Vagina (tissue), 2 donors: ENCODE results near the gene CHRNA5. TPM values are rescaled to one million over a fixed set of nuclear protein-coding genes. Genes with fewer than 3 reads are reported as not detected.
A peak's percentile ranks its signal among the peaks of the same experiment; 100 is the strongest.
"Not testable (repeated sequence)": the region's sequence is repeated elsewhere in the genome, so short reads cannot be mapped to it uniquely, and the experiment has no call there.

ENCODE experiments used
- DNase-seq, 2 donors: peaks; one replicate each; pipeline ENCODE4 v3.0.0-alpha.2; 2017; ENCODE audit errors: extremely low spot score in 2 of 2
- H3K27ac ChIP-seq: fragments of 200-600 bp; sonication (generic); one replicate; pipeline ENCODE4 v1.5.1; 2019
- H3K27me3 ChIP-seq: fragments of 200-600 bp; sonication (generic); one replicate; pipeline ENCODE4 v1.5.1; 2019
- H3K36me3 ChIP-seq, 2 donors: fragments of 200-600 bp; sonication (generic); one replicate each; pipeline ENCODE4 v1.5.1; 2017 to 2019
- H3K4me1 ChIP-seq: fragments of 200-600 bp; sonication (generic); one replicate; pipeline ENCODE4 v1.5.1; 2019
- H3K4me3 ChIP-seq, 2 donors: fragments of 200-600 bp; sonication (generic); 1 replicate in 1 of 2; 2 replicates in 1 of 2; pipeline ENCODE4 v1.5.1; 2016 to 2019
- H3K9me3 ChIP-seq: fragments of 200-600 bp; sonication (generic); one replicate; pipeline ENCODE4 v1.5.1; 2019
- CTCF ChIP-seq, 3 experiments: fragments of 450-650 bp in 2 of 3; fragments of 200-600 bp in 1 of 3; sonication (generic) in 1 of 3; IDR thresholded peaks; one replicate each; pipeline ENCODE4 v1.5.1; 2017 to 2019; ENCODE audit warnings: antibody characterized with exemption in 3 of 3, mild to moderate bottlenecking in 2 of 3, moderate library complexity in 2 of 3
- POLR2A ChIP-seq, 2 donors: fragments of 450-650 bp; IDR thresholded peaks; one replicate each; pipeline ENCODE4 v1.6.1; 2017; ENCODE audit warnings: antibody characterized with exemption in 2 of 2, mild to moderate bottlenecking in 2 of 2, moderate library complexity in 2 of 2
- POLR2AphosphoS5 ChIP-seq, 2 donors: sonication (generic); formaldehyde crosslinking; IDR thresholded peaks; one replicate each; pipeline ENCODE4 v1.9.0; 2017; ENCODE audit warnings: antibody characterized with exemption in 2 of 2, mild to moderate bottlenecking in 2 of 2, low read depth in 1 of 2; ENCODE audit not compliant: insufficient read depth in 1 of 2
- intact Hi-C: fragments of 100-400 bp; cut with DNase I; formaldehyde crosslinking; loops from one replicate; pipeline ENCODE4 v1.15.1; 2023
- total RNA-seq: library from RNA; depleted of rRNA; stranded (reverse); fragments of >200 nt; gene quantifications from one replicate; pipeline ENCODE4 v1.2.3, GENCODE V29; 2016

The CHRNA5 gene
- total RNA-seq, 1 donor from 2014 or later: 8.8 TPM

- H3K9me3 ChIP-seq: no peaks in the 10 kb centered on the region
- H3K27ac ChIP-seq: no peak overlapping the region
- no peak for DNase-seq
- no peaks in the 10 kb centered on the region for H3K27me3 ChIP-seq
- no peak overlapping the region for H3K4me3 ChIP-seq
- peaks cover 7% of the 10 kb centered on the region for H3K4me1 ChIP-seq
- TF ChIP-seq POLR2A (IDR thresholded peaks at IDR 0.05) (no peak), CTCF (IDR thresholded peaks at IDR 0.05) (no peak), POLR2AphosphoS5 (IDR thresholded peaks at IDR 0.05; ENCODE audit: insufficient read depth in 1 of 2, low read depth in 1 of 2) (no peak)
- intact Hi-C loops: no loop called here
- no peaks in the 10 kb centered on the region for H3K36me3 ChIP-seq
Observed at GRCh38 chr15:78536134-78536533, 29.2 kb upstream of the CHRNA5 start.

DNA sequence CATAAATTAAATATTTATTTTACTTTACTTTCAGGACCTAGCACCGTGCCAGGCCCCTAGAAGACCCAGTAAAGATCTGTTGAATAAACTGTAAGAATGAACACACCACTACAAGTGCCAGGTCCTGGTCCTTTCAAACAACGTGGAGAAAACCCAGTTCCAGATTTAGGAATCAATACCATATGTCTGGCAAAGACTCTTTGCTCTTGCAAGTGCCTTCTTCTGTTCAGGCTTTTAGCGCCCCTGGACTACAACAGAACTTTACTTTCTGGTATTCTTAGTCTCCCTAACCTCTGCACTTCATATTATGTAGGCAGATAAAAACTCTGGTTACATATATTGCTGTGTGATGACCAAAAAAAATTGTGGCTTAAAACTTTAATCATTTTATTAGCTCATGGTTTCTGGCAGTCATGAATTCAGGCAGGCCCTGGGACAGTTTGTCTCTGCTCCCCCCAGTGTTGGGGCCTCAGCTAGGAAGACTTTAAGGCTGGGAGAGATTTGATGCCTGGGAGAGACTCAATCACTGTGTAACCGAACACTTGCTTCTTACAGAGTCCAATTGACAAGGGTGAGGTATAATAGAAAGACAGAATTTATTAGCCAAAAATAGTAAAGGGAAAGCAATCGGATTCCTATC lies 27.9 kb upstream of the CHRNA5 start:
- Histone ChIP-seq H3K4me3 (no peak overlapping the region), H3K4me1 (peaks cover 20% of the 10 kb centered on the region), H3K9me3 (no peaks in the 10 kb centered on the region), H3K27ac (peak overlapping the region; percentile 21), H3K27me3 (no peaks in the 10 kb centered on the region), H3K36me3 (no peaks in the 10 kb centered on the region)
- intact Hi-C loops: no loop called here
- no peak for DNase-seq
- TF ChIP-seq POLR2AphosphoS5 (IDR thresholded peaks at IDR 0.05; ENCODE audit: insufficient read depth in 1 of 2, low read depth in 1 of 2) (no peak), CTCF (IDR thresholded peaks at IDR 0.05) (no peak), POLR2A (IDR thresholded peaks at IDR 0.05) (no peak)

DNA sequence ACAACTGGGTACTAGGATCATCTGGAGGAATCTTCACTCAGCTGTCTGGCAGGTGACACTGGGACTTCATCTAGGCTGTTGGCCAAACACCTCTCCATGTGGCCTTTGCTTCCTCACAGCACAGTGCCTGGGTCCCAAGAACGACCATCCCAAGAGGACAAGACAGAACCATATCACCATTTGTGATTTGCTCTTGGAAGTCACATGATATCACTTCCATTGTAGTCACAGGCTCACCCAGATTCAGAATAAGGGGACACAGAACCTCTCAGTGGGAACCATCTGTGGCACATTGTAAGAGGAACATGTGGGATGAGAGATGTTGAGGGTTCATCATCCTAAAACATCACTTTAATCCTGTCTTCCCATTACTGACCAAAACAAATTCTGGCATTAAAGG lies 27.0 kb upstream of the CHRNA5 start:
- peaks cover 26% of the 10 kb centered on the region for H3K4me1 ChIP-seq
- H3K27me3 ChIP-seq: no peaks in the 10 kb centered on the region
- peak overlapping the region; percentile 21 for H3K27ac ChIP-seq
- DNase-seq: no peak
- intact Hi-C loops: no loop called here
- TF ChIP-seq POLR2AphosphoS5 (IDR thresholded peaks at IDR 0.05; ENCODE audit: insufficient read depth in 1 of 2, low read depth in 1 of 2) (no peak), POLR2A (IDR thresholded peaks at IDR 0.05) (no peak), CTCF (IDR thresholded peaks at IDR 0.05) (no peak)
- no peaks in the 10 kb centered on the region for H3K9me3 ChIP-seq
- no peak overlapping the region for H3K4me3 ChIP-seq
- peaks cover 0 to 5% of the 10 kb centered on the region in 2 donors for H3K36me3 ChIP-seq

- H3K4me1 ChIP-seq: peaks cover 26% of the 10 kb centered on the region
- H3K27me3 ChIP-seq, DNase-seq, H3K9me3 ChIP-seq, intact Hi-C loops, H3K36me3 ChIP-seq: not testable (repeated sequence)
- H3K27ac ChIP-seq: peak overlapping the region; percentile 92
- peak overlapping the region; percentile 59 to 77 for H3K4me3 ChIP-seq
Observed at GRCh38 chr15:78539464-78540140, 25.7 kb upstream of the CHRNA5 start.

DNA sequence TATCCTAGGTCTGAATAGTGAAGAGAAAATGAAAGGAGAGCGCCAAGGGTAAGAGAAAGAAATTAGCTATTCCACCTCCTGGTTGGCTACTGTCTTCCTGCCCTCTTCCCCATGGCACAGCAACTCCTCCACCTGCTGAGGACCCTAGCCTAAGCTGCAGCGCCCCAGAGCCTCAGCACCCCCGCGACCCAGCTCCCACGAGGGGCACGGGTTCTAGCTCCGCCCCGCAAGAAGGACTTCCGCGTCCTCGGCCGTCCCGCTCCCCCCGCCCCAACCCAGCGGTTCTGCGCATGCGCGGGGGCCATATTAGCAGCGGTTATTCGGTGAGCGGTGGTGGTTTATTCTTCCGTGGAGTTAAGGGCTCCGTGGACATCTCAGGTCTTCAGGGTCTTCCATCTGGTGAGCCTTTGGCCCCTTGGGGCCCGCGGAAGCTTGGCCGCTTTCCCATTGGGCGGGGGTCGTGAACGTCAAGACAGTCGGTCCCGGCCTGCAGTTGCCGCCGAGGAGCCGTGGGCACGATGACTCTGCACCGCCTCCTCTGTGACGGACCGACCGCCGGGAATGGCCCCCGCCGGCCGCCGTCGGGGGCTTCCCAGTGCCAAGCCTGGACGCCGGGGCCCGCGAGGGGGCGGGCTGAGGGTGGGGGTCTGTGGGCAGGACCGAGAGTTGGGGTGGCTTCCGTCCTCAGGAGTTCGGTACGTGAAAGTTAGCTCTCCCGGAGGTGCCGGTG lies 25.0 kb upstream of the CHRNA5 start, which contains the start of gene PSMA4:
TSS of gene PSMA4 (plus strand) at position 304 of the 730 bp plus-strand sequence. CDS start 1,484 bp downstream, outside the sequence.
- Histone ChIP-seq H3K27me3 (no peaks in the 10 kb centered on the region), H3K36me3 (peaks cover 0 to 16% of the 10 kb centered on the region in 2 donors), H3K4me3 (peak within 1 kb of the TSS; percentile 59 to 77), H3K9me3 (no peaks in the 10 kb centered on the region), H3K27ac (peak within 1 kb of the TSS; percentile 92), H3K4me1 (peaks cover 26% of the 10 kb centered on the region)
- TF ChIP-seq POLR2A (IDR thresholded peaks at IDR 0.05) (peak in 1 of 2 donors; percentile 87), POLR2AphosphoS5 (IDR thresholded peaks at IDR 0.05; ENCODE audit: insufficient read depth in 1 of 2, low read depth in 1 of 2) (peak; percentile 91 to 97), CTCF (IDR thresholded peaks at IDR 0.05) (peak in 1 of 3 experiments; percentile 21)
- intact Hi-C loops: no loop called here
- DNase-seq: peak; percentile 93 to 98
